ENCODE results near the gene MICAL3.
"Not testable (repeated sequence)": the region's sequence is repeated elsewhere in the genome, so short reads cannot be mapped to it uniquely, and the experiment has no call there.

DNA sequence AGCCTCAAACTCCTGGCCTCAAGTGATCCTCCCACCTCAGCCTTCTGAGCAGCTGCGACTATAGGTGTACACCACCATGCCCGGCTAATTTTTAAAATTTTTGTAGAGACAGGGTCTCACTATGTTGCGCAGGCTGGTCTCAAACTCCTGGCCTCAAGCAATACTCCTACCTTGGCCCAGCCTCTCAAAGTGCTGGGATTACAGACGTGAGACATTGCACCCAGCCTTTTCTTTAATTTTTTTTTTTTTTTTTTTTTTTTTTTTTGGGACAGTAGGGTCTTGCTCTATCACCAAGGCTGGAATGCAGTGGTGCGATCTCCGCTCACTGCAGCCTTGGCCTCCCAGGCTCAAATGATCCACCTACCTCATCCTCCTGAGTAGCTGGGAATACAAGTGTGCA is 29.1 kb downstream of the MICAL3 start:
- not testable (repeated sequence) for TF ChIP-seq FOXA1 (IDR thresholded peaks at IDR 0.05); TARDBP (IDR thresholded peaks at IDR 0.05); PKNOX1 (IDR thresholded peaks at IDR 0.05); BHLHE40 (IDR thresholded peaks at IDR 0.05; ENCODE audit: borderline replicate concordance); FOXM1 (IDR thresholded peaks at IDR 0.05; ENCODE audit: borderline replicate concordance); SP1 (IDR thresholded peaks at IDR 0.05); ZNF384 (IDR thresholded peaks at IDR 0.05); FOXK2 (IDR thresholded peaks at IDR 0.05); HDGF (IDR thresholded peaks at IDR 0.05; ENCODE audit: borderline replicate concordance); SUZ12 (IDR thresholded peaks at IDR 0.05); CTBP1 (IDR thresholded peaks at IDR 0.05; ENCODE audit: borderline replicate concordance); LEF1 (IDR thresholded peaks at IDR 0.05; ENCODE audit: borderline replicate concordance); ELF4 (IDR thresholded peaks at IDR 0.05); ARNT (IDR thresholded peaks at IDR 0.05)
